ENCODE results near the gene SAYSD1. TPM values are rescaled to one million over a fixed set of nuclear protein-coding genes. Genes with fewer than 3 reads are reported as not detected.

Gene SAYSD1
- total and polyA plus RNA-seq, 9 of the 15 experiments (the other 6 are each of a cell fraction or from before 2014, with no cell fraction given): 3.5 to 19.1 (median 12.4) TPM

DNA sequence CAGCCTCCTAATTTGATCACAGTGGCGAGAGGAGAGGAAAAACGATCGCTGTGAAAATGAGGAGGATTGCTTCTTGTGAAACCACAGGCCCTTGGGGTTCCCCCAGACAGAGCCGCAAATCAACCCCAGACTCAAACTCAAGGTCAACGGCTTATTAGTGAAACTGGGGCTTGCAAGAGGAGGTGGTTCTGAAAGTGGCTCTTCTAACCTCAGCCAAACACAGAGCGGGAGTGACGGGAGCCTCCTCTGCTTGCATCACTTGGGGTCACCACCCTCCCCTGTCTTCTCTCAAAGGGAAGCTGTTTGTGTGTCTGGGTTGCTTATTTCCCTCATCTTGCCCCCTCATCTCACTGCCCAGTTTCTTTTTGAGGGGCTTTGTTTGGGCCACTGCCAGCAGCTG, 28.7 kb downstream of the SAYSD1 start:
- no peak overlapping the region for H3K27ac ChIP-seq (ENCODE audit: extremely low read depth, low read depth, low read length)
- intact Hi-C loops (cut with micrococcal nuclease) (loop anchor here (5.0 kb wide), 1 partner anchor 216 kb away; no protein-coding TSS in a partner anchor), in situ Hi-C loops (cut with MboI) (no loop called here)
- H3K9ac ChIP-seq (ENCODE audit: insufficient read depth in 1 of 2, low read depth in 2 of 2, low read length in 2 of 2): no peak overlapping the region
- ChIA-PET POLR2A (interaction anchor here (1.2 kb wide), 1 partner anchor 12 kb away, joined by 3 read pairs; no protein-coding TSS in a partner anchor), CTCF (ENCODE audit: low intra/inter-chr PET ratio) (no interaction called here)
- under 1% methylated on average over 7 of the region's 7 CpGs for WGBS (ENCODE audit: insufficient coverage, low coverage, missing lambda C conversion rate)
- DNase-seq (ENCODE audit: extremely low read depth in 1 of 4, low spot score in 3 of 4) (no peak), ATAC-seq (no peak), FAIRE-seq (no peak)
- peaks cover 35 to 88% of the 10 kb centered on the region in 2 experiments for H3K27me3 ChIP-seq (ENCODE audit: control insufficient read depth in 2 of 2, insufficient read depth in 2 of 2, low read length in 2 of 2)
- H3K4me1 ChIP-seq (replicated peaks in 1 of 2; ENCODE audit: control insufficient read depth in 2 of 2, insufficient read depth in 2 of 2, low read length in 2 of 2): no peaks in the 10 kb centered on the region; a peak in 1 of 5 replicates
- peaks cover 16% of the 10 kb centered on the region for H4K20me1 ChIP-seq (replicated peaks; ENCODE audit: control insufficient read depth, insufficient read depth, low read length)
- H3K4me2 ChIP-seq (ENCODE audit: insufficient read depth, low read length): no peak overlapping the region
- TF ChIP-seq ZNF609 (CRISPR knock-in tag; IDR thresholded peaks at IDR 0.05; ENCODE audit: borderline replicate concordance): no peak
- TF ChIP-seq CC2D1A (IDR thresholded peaks at IDR 0.05): no peak
- TF ChIP-seq, protein P1, sequence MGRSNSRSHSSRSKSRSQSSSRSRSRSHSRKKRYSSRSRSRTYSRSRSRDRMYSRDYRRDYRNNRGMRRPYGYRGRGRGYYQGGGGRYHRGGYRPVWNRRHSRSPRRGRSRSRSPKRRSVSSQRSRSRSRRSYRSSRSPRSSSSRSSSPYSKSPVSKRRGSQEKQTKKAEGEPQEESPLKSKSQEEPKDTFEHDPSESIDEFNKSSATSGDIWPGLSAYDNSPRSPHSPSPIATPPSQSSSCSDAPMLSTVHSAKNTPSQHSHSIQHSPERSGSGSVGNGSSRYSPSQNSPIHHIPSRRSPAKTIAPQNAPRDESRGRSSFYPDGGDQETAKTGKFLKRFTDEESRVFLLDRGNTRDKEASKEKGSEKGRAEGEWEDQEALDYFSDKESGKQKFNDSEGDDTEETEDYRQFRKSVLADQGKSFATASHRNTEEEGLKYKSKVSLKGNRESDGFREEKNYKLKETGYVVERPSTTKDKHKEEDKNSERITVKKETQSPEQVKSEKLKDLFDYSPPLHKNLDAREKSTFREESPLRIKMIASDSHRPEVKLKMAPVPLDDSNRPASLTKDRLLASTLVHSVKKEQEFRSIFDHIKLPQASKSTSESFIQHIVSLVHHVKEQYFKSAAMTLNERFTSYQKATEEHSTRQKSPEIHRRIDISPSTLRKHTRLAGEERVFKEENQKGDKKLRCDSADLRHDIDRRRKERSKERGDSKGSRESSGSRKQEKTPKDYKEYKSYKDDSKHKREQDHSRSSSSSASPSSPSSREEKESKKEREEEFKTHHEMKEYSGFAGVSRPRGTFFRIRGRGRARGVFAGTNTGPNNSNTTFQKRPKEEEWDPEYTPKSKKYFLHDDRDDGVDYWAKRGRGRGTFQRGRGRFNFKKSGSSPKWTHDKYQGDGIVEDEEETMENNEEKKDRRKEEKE (IDR thresholded peaks at IDR 0.05; ENCODE audit: borderline replicate concordance in 1 of 2, control insufficient read depth in 1 of 2, low read depth in 2 of 2, low read length in 1 of 2): no peak
- TF ChIP-seq ZNF324 (CRISPR knock-in tag; IDR thresholded peaks at IDR 0.05): no peak
- no peak for TF ChIP-seq SNIP1 (IDR thresholded peaks at IDR 0.05; ENCODE audit: low read depth)
- TF ChIP-seq DACH1 (IDR thresholded peaks at IDR 0.05; ENCODE audit: partially characterized antibody): no peak
- TF ChIP-seq EZH2 (IDR thresholded peaks at IDR 0.05; ENCODE audit: borderline replicate concordance, low read depth, low read length): no peak
- TF ChIP-seq ZZZ3 (IDR thresholded peaks at IDR 0.05): no peak
- TF ChIP-seq, protein P2, sequence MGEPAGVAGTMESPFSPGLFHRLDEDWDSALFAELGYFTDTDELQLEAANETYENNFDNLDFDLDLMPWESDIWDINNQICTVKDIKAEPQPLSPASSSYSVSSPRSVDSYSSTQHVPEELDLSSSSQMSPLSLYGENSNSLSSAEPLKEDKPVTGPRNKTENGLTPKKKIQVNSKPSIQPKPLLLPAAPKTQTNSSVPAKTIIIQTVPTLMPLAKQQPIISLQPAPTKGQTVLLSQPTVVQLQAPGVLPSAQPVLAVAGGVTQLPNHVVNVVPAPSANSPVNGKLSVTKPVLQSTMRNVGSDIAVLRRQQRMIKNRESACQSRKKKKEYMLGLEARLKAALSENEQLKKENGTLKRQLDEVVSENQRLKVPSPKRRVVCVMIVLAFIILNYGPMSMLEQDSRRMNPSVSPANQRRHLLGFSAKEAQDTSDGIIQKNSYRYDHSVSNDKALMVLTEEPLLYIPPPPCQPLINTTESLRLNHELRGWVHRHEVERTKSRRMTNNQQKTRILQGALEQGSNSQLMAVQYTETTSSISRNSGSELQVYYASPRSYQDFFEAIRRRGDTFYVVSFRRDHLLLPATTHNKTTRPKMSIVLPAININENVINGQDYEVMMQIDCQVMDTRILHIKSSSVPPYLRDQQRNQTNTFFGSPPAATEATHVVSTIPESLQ (CRISPR knock-in tag; IDR thresholded peaks at IDR 0.05): no peak
- no peak for TF ChIP-seq TARDBP (IDR thresholded peaks at IDR 0.05)
- no peak for TF ChIP-seq CBFB (CRISPR knock-in tag; IDR thresholded peaks at IDR 0.05)
- no peaks in the 10 kb centered on the region for H3K9me3 ChIP-seq (replicated peaks; ENCODE audit: control insufficient read depth, insufficient read depth, low read depth, low read length)
- no peak overlapping the region for H3K4me3 ChIP-seq
- H3K79me2 ChIP-seq (ENCODE audit: control insufficient read depth, insufficient read depth, low read length): no peaks in the 10 kb centered on the region
- H3K36me3 ChIP-seq (ENCODE audit: control insufficient read depth, insufficient read depth, low read length): no peaks in the 10 kb centered on the region
- no TSS peak for BruUV-seq (replicated peaks)
- H3K9me1 ChIP-seq (ENCODE audit: control insufficient read depth, insufficient read depth, low read length): no peaks in the 10 kb centered on the region
- no peak overlapping the region for H2AFZ ChIP-seq (ENCODE audit: low read depth, low read length)
